MCF 10A (cell line): ENCODE measurements around the gene KCNE3. TPM values are rescaled to one million over a fixed set of nuclear protein-coding genes. Genes with fewer than 3 reads are reported as not detected.

ENCODE experiments used
- BruUV-seq: library from RNA; stranded (reverse); fragments of 400-500 nt; replicated peaks from 2 replicates; lab custom pipeline; 2021; lab: Mats Ljungman, UMichigan
- CTCF ChIA-PET: fragments of 300-600 bp; sonication (Branson Sonifier 250); formaldehyde crosslinking; extraction: SDS; loops from one replicate; lab custom pipeline; 2021; ENCODE audit warnings: antibody characterized with exemption, inconsistent platforms; lab: Yijun Ruan, JAX
- POLR2A ChIA-PET: fragments of 300-600, 350-650 bp; sonication (Branson Sonifier 250); formaldehyde crosslinking; extraction: SDS; loops from one replicate; lab custom pipeline; 2020; ENCODE audit warnings: antibody characterized with exemption, inconsistent platforms; lab: Yijun Ruan, JAX
- DNase-seq: peaks from one replicate; pipeline ENCODE4 v3.0.0-alpha.2; 2018; ENCODE audit not compliant: unreplicated experiment
- H3K27ac Mint-ChIP-seq: one replicate; pipeline ENCODE4 v1.8.0; 2022; ENCODE audit warnings: mild to moderate bottlenecking, low read depth, mixed read lengths; ENCODE audit not compliant: unreplicated experiment
- H3K27me3 Mint-ChIP-seq: one replicate; pipeline ENCODE4 v1.8.0; 2022; ENCODE audit warnings: mixed read lengths; ENCODE audit not compliant: insufficient read depth, unreplicated experiment
- H3K36me3 Mint-ChIP-seq: one replicate; pipeline ENCODE4 v1.8.0; 2022; ENCODE audit warnings: mild to moderate bottlenecking, moderate library complexity, mixed read lengths; ENCODE audit not compliant: insufficient read depth, unreplicated experiment
- H3K4me1 Mint-ChIP-seq: one replicate; pipeline ENCODE4 v1.8.0; 2022; ENCODE audit warnings: mixed read lengths; ENCODE audit not compliant: insufficient read depth, unreplicated experiment
- H3K4me3 Mint-ChIP-seq: one replicate; pipeline ENCODE4 v1.8.0; 2022; ENCODE audit warnings: mild to moderate bottlenecking, moderate library complexity, mixed read lengths; ENCODE audit not compliant: unreplicated experiment
- H3K9me3 Mint-ChIP-seq: one replicate; pipeline ENCODE4 v1.8.0; 2022; ENCODE audit warnings: mixed read lengths; ENCODE audit not compliant: unreplicated experiment
- intact Hi-C: fragments of 100-400 bp; cut with micrococcal nuclease; formaldehyde crosslinking; loops from 2 replicates; pipeline ENCODE4 v1.14.1; 2022
- total RNA-seq: library from RNA; stranded (reverse); gene quantifications from 2 replicates; pipeline ENCODE4 v1.2.3, GENCODE V29; 2022
- TF ChIP-seq, protein P1 (sequence below): fragments of 200-600 bp; IDR thresholded peaks from one replicate; pipeline ENCODE4 v1.8.0; 2022; ENCODE audit warnings: antibody characterized with exemption, mild to moderate bottlenecking; ENCODE audit not compliant: unreplicated experiment

Gene KCNE3
- total RNA-seq, 1 experiment from 2014 or later = not detected

DNA sequence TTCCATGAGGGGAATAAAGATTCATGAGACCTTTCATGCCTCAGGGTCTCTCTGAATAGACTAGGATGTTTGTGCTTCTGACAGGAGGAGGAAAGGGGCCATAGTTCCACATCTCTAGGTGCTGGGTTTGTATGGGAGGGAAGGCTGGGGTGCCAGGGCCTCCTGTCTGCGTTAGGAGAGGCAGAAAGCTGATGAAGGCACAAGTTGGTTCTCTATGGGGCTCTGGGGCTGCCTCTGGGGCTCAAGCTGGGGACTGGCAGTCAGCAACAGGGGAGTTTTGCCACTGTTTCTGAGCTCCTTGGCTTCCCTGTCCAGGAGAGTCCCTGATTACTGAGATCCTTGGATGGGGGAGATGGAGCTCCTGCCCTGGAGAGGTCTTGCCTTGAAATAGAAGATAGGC is 4.1 kb downstream of the KCNE3 start:
- Mint-ChIP-seq H3K27ac (no peak overlapping the region), H3K9me3 (no peaks in the 10 kb centered on the region), H3K4me1 (no peaks in the 10 kb centered on the region), H3K4me3 (no peak overlapping the region), H3K27me3 (no peaks in the 10 kb centered on the region), H3K36me3 (no peaks in the 10 kb centered on the region)
- TF ChIP-seq, protein P1, sequence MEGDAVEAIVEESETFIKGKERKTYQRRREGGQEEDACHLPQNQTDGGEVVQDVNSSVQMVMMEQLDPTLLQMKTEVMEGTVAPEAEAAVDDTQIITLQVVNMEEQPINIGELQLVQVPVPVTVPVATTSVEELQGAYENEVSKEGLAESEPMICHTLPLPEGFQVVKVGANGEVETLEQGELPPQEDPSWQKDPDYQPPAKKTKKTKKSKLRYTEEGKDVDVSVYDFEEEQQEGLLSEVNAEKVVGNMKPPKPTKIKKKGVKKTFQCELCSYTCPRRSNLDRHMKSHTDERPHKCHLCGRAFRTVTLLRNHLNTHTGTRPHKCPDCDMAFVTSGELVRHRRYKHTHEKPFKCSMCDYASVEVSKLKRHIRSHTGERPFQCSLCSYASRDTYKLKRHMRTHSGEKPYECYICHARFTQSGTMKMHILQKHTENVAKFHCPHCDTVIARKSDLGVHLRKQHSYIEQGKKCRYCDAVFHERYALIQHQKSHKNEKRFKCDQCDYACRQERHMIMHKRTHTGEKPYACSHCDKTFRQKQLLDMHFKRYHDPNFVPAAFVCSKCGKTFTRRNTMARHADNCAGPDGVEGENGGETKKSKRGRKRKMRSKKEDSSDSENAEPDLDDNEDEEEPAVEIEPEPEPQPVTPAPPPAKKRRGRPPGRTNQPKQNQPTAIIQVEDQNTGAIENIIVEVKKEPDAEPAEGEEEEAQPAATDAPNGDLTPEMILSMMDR = no peak
- ChIA-PET CTCF (interaction anchor here (1.5 to 3.9 kb wide), 4 partner anchors 12 to 107 kb away, joined by 3 to 43 read pairs (median 15); no protein-coding TSS in a partner anchor), POLR2A (no interaction called here)
- intact Hi-C loops = no loop called here
- BruUV-seq = no TSS peak
- no peak for DNase-seq

DNA sequence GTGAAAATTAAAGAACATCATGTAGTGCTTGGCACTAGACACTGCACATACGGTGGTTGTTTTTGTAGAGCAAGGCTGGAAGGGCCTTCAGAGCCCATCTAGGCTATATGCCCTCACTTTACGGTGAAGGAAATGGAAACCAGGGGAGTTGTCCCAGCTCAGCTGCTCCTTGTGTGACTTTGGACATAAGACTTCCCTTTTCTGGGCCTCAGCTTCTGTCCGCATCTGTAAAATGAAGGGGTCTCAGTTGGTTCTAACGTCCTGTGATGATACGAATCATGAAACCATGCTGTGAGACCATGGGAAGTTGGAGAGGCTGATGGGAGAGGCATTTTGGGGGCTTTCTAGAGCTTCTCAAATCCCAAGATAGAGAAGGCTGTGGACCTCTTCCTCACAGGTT is 4.7 kb downstream of the KCNE3 start:
- Mint-ChIP-seq H3K27me3 (no peaks in the 10 kb centered on the region), H3K9me3 (no peaks in the 10 kb centered on the region), H3K4me3 (no peak overlapping the region), H3K36me3 (no peaks in the 10 kb centered on the region), H3K27ac (no peak overlapping the region), H3K4me1 (no peaks in the 10 kb centered on the region)
- intact Hi-C loops = no loop called here
- ChIA-PET CTCF (interaction anchor here (1.4 to 3.9 kb wide), 5 partner anchors 11 to 207 kb away, joined by 3 to 43 read pairs (median 6); no protein-coding TSS in a partner anchor), POLR2A (no interaction called here)
- DNase-seq = no peak
- TF ChIP-seq, protein P1 = no peak
- BruUV-seq = no TSS peak

DNA sequence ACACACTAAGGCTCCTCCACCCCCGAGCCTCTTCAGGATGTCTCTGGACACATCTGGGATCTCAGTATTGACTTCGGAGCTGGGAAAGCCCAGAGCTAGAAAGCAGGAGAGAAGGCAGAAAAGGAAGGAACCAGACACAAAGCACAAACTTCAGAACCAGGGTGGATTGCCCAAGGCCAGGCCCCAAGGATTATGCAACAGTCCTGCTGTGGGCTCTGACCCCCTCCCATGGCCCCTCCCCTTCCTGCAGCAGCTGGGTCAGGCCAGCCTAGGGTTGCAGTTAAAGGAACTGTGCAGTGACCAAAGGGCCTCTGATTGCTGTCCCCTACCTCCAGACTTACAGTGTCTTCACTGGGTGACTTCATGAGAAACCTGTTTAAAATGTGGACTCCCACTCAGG is 5.3 kb downstream of the KCNE3 start:
- peak; percentile 44 for DNase-seq
- TF ChIP-seq, protein P1 = no peak
- ChIA-PET CTCF (interaction anchor here (0.5 to 3.9 kb wide), 6 partner anchors 11 to 206 kb away, joined by 3 to 43 read pairs (median 5); no protein-coding TSS in a partner anchor), POLR2A (no interaction called here)
- H3K4me1 Mint-ChIP-seq = no peaks in the 10 kb centered on the region
- no TSS peak for BruUV-seq
- no peak overlapping the region for H3K27ac Mint-ChIP-seq
- no peaks in the 10 kb centered on the region for H3K9me3 Mint-ChIP-seq
- H3K4me3 Mint-ChIP-seq = no peak overlapping the region
- no peaks in the 10 kb centered on the region for H3K27me3 Mint-ChIP-seq
- no peaks in the 10 kb centered on the region for H3K36me3 Mint-ChIP-seq
- intact Hi-C loops = no loop called here

DNA sequence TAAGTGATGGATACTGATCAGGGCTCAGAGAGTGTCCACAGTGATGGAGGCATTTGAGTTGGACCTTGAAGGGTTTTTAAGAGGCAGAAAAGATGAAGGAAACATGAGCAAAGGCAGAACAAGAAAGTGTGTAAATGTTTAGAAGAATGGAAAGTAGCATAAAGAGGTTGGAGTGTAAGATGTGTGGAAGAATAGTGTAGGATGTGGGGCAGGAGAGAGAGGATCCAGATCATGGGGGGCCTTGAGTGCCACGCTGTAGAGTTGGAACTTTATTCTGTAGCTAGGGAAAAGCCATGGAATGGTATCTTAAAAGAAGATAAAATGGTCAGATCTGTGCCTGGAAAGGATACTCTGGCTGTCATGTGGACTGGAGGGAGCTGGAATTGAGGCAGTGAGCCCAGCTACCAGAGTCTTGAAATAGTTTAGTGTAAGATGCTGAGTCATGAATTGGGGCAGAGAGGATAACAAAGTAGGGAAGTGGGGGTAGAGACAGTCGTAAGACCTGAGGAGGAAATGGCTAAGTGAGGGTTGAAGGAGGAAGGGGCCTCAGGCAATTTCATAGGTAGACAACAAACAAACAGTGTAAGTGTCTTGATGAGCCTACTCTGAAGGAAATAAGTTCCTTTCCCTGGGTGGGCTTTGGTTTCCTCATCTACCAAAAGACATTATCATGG is 6.7 kb downstream of the KCNE3 start:
- Mint-ChIP-seq H3K9me3 (no peaks in the 10 kb centered on the region), H3K4me1 (no peaks in the 10 kb centered on the region), H3K27ac (no peak overlapping the region), H3K4me3 (no peak overlapping the region), H3K36me3 (no peaks in the 10 kb centered on the region), H3K27me3 (no peaks in the 10 kb centered on the region)
- TF ChIP-seq, protein P1 = no peak
- no TSS peak for BruUV-seq
- peak; percentile 20 for DNase-seq
- intact Hi-C loops = no loop called here
- ChIA-PET POLR2A (no interaction called here), CTCF (interaction anchor here (1.0 to 3.8 kb wide), 4 partner anchors 11 to 205 kb away, joined by 4 to 24 read pairs (median 6); no protein-coding TSS in a partner anchor)
